Prostate gland (tissue), 2 donors: ENCODE results near the gene AK9. TPM values are rescaled to one million over a fixed set of nuclear protein-coding genes. Genes with fewer than 3 reads are reported as not detected.

Experiments used
- DNase-seq: peaks from one replicate; pipeline ENCODE4 v3.0.0-alpha.2; 2019; ENCODE audit warnings: low spot score
- H3K27ac ChIP-seq, 2 donors: fragments of 200-600 bp; sonication (generic); 2 replicates each; pipeline ENCODE4 v1.5.1; 2017 to 2019
- H3K27me3 ChIP-seq: fragments of 200-600 bp; sonication (generic); replicated peaks from 2 replicates; pipeline ENCODE4 v1.5.1; 2019; ENCODE audit not compliant: insufficient read depth
- H3K36me3 ChIP-seq, 2 donors: fragments of 200-600 bp; sonication (generic); 1 replicate in 1 of 2; 2 replicates in 1 of 2; pipeline versions ENCODE4 v1.5.1 to v1.8.1; 2017 to 2019
- H3K4me1 ChIP-seq: fragments of 200-600 bp; sonication (generic); replicated peaks from 2 replicates; pipeline ENCODE4 v1.5.1; 2019
- H3K4me3 ChIP-seq, 2 donors: fragments of 200-600 bp; sonication (generic); 2 replicates each; pipeline ENCODE4 v1.5.1; 2017 to 2019
- H3K9me3 ChIP-seq: fragments of 200-600 bp; sonication (generic); 2 replicates; pipeline ENCODE4 v1.5.1; 2017
- POLR2A ChIP-seq: fragments of 450-650 bp; IDR thresholded peaks from one replicate; pipeline ENCODE4 v1.6.1; 2016; ENCODE audit warnings: antibody characterized with exemption, mild to moderate bottlenecking
- POLR2AphosphoS5 ChIP-seq: sonication (generic); formaldehyde crosslinking; IDR thresholded peaks from one replicate; pipeline ENCODE4 v1.6.1; 2017; ENCODE audit warnings: antibody characterized with exemption
- WGBS: methylation state at CpG from one replicate; pipeline ENCODE4 v1.1.5; 2018; 5-methylcytosine and 5-hydroxymethylcytosine counted together
- intact Hi-C: fragments of 100-400 bp; cut with DNase I; formaldehyde crosslinking; loops from one replicate; pipeline ENCODE4 v1.14.2; 2022
- total RNA-seq, 2 donors: library from RNA; depleted of rRNA; stranded (reverse); fragments of >200 nt; gene quantifications; one replicate each; pipeline ENCODE4 v1.1.0, GENCODE V29; 2016
- TF ChIP-seq, protein P1 (sequence below), 4 experiments: fragments of 200-600 bp in 2 of 4; fragments of 450-650 bp in 2 of 4; sonication (generic) in 2 of 4; IDR thresholded peaks; 1 replicate in 3 of 4; 2 replicates in 1 of 4; pipeline ENCODE4 v1.5.1; 2016 to 2019; ENCODE audit warnings: antibody characterized with exemption in 4 of 4, mild to moderate bottlenecking in 2 of 4, moderate library complexity in 2 of 4

AK9 gene
- total RNA-seq, 2 donors from 2014 or later: 4.5 to 22.0 TPM

DNA sequence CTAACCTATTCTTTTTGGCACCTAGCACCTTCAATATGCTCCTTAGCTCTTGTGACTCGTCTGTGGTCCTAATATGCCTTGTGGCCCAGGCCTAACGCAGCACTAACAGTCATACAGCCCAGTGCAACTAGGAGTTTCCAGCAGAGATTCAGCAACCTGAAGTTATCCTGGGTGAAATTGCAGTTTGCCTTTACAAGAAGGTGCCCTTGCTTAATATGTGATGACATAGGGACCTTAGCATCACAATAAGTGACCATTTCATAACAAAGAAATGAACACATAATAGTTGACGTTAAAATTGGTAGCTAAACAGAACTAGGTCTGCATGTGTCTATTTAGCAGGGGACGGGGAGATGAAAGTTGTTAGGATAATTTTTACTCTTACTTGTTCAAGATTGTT, 10.2 kb upstream of the AK9 start:
- no peak overlapping the region for H3K4me3 ChIP-seq
- intact Hi-C loops: loop anchor here (10.0 kb wide), 1 partner anchor 694 kb away; no protein-coding TSS in a partner anchor
- H3K27me3 ChIP-seq: no peaks in the 10 kb centered on the region
- no peaks in the 10 kb centered on the region for H3K9me3 ChIP-seq
- no peaks in the 10 kb centered on the region for H3K4me1 ChIP-seq
- no peaks in the 10 kb centered on the region for H3K36me3 ChIP-seq
- WGBS: 87% methylated on average over 4 of the region's 4 CpGs
- H3K27ac ChIP-seq: no peak overlapping the region
- TF ChIP-seq POLR2AphosphoS5 (no peak), POLR2A (no peak)
- TF ChIP-seq, protein P1, sequence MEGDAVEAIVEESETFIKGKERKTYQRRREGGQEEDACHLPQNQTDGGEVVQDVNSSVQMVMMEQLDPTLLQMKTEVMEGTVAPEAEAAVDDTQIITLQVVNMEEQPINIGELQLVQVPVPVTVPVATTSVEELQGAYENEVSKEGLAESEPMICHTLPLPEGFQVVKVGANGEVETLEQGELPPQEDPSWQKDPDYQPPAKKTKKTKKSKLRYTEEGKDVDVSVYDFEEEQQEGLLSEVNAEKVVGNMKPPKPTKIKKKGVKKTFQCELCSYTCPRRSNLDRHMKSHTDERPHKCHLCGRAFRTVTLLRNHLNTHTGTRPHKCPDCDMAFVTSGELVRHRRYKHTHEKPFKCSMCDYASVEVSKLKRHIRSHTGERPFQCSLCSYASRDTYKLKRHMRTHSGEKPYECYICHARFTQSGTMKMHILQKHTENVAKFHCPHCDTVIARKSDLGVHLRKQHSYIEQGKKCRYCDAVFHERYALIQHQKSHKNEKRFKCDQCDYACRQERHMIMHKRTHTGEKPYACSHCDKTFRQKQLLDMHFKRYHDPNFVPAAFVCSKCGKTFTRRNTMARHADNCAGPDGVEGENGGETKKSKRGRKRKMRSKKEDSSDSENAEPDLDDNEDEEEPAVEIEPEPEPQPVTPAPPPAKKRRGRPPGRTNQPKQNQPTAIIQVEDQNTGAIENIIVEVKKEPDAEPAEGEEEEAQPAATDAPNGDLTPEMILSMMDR (IDR thresholded peaks at IDR 0.05): no peak
- DNase-seq: no peak

DNA sequence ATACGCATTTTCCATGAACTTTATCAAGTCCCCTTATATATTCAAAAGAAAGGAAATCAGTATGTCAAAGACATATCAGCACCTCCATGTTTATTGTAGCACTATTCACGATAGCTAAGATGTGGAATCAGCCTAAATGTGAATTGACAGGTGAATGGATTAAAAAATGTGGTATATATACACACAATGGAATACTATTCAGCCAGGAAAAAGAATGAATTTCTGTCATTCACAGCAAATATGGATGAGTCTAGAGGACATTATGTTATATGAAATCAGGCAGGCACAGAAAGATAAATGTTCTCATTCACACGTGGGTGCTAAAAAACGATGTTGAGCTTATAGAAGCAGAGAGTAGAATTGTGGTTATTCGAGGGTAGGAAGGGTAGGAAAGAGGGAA, 5.4 kb upstream of the AK9 start:
- 99% methylated on average over 5 of the region's 5 CpGs for WGBS
- intact Hi-C loops: no loop called here
- no peaks in the 10 kb centered on the region for H3K4me1 ChIP-seq

DNA sequence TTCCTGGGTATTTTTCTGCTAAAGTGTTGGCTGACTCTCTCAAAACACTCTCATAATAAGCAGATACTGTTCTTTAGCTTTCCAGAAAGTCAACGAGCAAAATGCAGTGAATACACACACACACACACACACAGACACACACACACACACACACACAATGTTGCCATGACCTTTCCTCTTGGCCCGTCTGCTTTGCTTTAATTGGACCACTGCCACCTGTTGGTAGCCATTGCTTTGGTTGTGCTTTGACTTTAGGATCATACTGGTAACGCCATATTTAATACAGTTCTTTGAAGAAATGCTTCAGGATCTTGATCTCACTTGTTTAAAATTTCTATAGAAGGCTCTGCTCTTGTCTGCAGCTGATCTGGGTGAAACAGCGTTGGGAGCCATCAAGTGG, 4.5 kb upstream of the AK9 start:
- no peak overlapping the region for H3K4me3 ChIP-seq
- no peaks in the 10 kb centered on the region for H3K4me1 ChIP-seq
- no peak for DNase-seq
- 68% methylated on average over 4 of the region's 4 CpGs for WGBS
- TF ChIP-seq POLR2AphosphoS5 (no peak), POLR2A (no peak)
- H3K9me3 ChIP-seq: no peaks in the 10 kb centered on the region
- no peaks in the 10 kb centered on the region for H3K27me3 ChIP-seq
- intact Hi-C loops: no loop called here
- H3K36me3 ChIP-seq: no peaks in the 10 kb centered on the region
- no peak overlapping the region for H3K27ac ChIP-seq

More for the DNA sequence above, 5.4 kb upstream of the AK9 start:
- H3K27me3 ChIP-seq: no peaks in the 10 kb centered on the region
- H3K27ac ChIP-seq: no peak overlapping the region
- TF ChIP-seq POLR2A (no peak), POLR2AphosphoS5 (no peak)
- TF ChIP-seq, protein P1 (IDR thresholded peaks at IDR 0.05): no peak
- DNase-seq: no peak
- no peaks in the 10 kb centered on the region for H3K36me3 ChIP-seq
- H3K9me3 ChIP-seq: no peaks in the 10 kb centered on the region
- no peak overlapping the region for H3K4me3 ChIP-seq

DNA sequence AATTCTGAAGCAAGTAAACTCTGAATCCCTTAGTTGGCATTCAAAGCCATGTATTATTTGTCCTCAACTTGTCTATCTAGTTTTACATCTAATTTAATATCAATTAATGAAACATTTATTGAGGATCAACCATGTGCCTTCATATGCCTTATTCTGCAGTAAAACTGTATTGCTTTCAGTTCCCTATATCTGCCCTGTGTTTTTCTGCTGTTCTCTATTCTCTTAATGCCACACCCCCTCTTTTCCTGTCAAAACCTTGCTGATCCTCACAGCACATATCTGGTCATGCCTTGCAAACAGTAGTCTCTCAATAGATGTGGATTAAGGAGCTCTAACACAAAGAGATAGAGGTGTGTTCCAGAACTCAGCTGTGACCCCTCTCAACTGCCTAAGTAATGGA, 2.1 kb upstream of the AK9 start:
- DNase-seq: no peak
- Histone ChIP-seq H3K9me3 (no peaks in the 10 kb centered on the region), H3K4me1 (no peaks in the 10 kb centered on the region), H3K4me3 (no peak overlapping the region), H3K27me3 (no peaks in the 10 kb centered on the region), H3K36me3 (no peaks in the 10 kb centered on the region), H3K27ac (no peak overlapping the region)
- TF ChIP-seq, protein P1 (IDR thresholded peaks at IDR 0.05): no peak
- TF ChIP-seq POLR2AphosphoS5: no peak
- TF ChIP-seq POLR2A: no peak
- intact Hi-C loops: no loop called here

DNA sequence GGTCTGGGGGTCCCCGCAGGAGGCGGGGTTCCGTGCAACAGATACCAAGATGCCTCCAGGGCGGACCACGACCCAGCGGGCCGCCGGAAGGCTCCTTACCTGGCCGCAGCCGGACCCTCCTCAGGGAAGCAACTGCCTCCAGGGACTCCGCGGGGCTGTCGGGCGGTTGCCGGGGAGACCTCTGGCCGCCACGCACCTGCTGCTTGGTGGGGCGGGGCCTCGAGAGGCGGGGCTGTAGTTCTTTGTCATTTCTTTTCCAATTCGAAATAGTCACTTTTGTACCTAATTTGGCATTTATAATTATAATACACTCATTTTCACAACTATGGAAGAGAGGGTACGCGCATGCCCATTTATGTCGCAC, 647 bp downstream of the AK9 start:
- Histone ChIP-seq H3K27me3 (no peaks in the 10 kb centered on the region), H3K36me3 (no peaks in the 10 kb centered on the region), H3K9me3 (no peaks in the 10 kb centered on the region), H3K4me1 (no peaks in the 10 kb centered on the region), H3K27ac (peak overlapping the region; percentile 85 to 88), H3K4me3 (peak overlapping the region; percentile 67 to 76)
- WGBS: under 1% methylated on average over 24 of the region's 24 CpGs
- DNase-seq: peak; percentile 42
- TF ChIP-seq POLR2A (no peak), POLR2AphosphoS5 (no peak)
- TF ChIP-seq, protein P1 (IDR thresholded peaks at IDR 0.05): no peak
- intact Hi-C loops: no loop called here
